Tibial nerve (tissue), 3 donors: ENCODE results near the gene DPY19L2.
"Not testable (repeated sequence)": the region's sequence is repeated elsewhere in the genome, so short reads cannot be mapped to it uniquely, and the experiment has no call there.

Experiments used
- POLR2A ChIP-seq, 2 donors: fragments of 450-650 bp; IDR thresholded peaks; one replicate each; pipeline ENCODE4 v1.6.1; 2017; ENCODE audit warnings: antibody characterized with exemption in 2 of 2, mild to moderate bottlenecking in 2 of 2, moderate library complexity in 2 of 2
- TF ChIP-seq, protein P1 (sequence below), 5 experiments: fragments of 200-600 bp in 3 of 5; fragments of 450-650 bp in 2 of 5; sonication (generic) in 3 of 5; IDR thresholded peaks; one replicate each; pipeline ENCODE4 v1.5.1; 2016 to 2019; ENCODE audit warnings: antibody characterized with exemption in 5 of 5, mild to moderate bottlenecking in 3 of 5, moderate library complexity in 2 of 5

GRCh38 chr12:63658501-63658900, 9.8 kb downstream of the DPY19L2 start:
- not testable (repeated sequence) for TF ChIP-seq POLR2A (IDR thresholded peaks at IDR 0.05)
- TF ChIP-seq, protein P1, sequence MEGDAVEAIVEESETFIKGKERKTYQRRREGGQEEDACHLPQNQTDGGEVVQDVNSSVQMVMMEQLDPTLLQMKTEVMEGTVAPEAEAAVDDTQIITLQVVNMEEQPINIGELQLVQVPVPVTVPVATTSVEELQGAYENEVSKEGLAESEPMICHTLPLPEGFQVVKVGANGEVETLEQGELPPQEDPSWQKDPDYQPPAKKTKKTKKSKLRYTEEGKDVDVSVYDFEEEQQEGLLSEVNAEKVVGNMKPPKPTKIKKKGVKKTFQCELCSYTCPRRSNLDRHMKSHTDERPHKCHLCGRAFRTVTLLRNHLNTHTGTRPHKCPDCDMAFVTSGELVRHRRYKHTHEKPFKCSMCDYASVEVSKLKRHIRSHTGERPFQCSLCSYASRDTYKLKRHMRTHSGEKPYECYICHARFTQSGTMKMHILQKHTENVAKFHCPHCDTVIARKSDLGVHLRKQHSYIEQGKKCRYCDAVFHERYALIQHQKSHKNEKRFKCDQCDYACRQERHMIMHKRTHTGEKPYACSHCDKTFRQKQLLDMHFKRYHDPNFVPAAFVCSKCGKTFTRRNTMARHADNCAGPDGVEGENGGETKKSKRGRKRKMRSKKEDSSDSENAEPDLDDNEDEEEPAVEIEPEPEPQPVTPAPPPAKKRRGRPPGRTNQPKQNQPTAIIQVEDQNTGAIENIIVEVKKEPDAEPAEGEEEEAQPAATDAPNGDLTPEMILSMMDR (IDR thresholded peaks at IDR 0.05) = not testable (repeated sequence)
